IMR-90 (cell line): Measurements from ENCODE around the gene IQCE. TPM values are rescaled to one million over a fixed set of nuclear protein-coding genes. Genes with fewer than 3 reads are reported as not detected.

ENCODE experiments used
- ATAC-seq: fragments of 200-7000 bp; cut with Tn5 transposase; 2 replicates; pipeline ENCODE4 v1.9.1; 2020; ENCODE audit warnings: low read depth, mild to moderate bottlenecking, moderate library complexity
- BruUV-seq: library from RNA; stranded (reverse); fragments of 400-500 nt; replicated peaks from 2 replicates; lab custom pipeline; 2021; lab: Mats Ljungman, UMichigan
- CTCF ChIA-PET: fragments of 300-600 bp; formaldehyde crosslinking; extraction: SDS; loops from one replicate; lab custom pipeline; 2021; ENCODE audit warnings: antibody characterized with exemption; lab: Yijun Ruan, JAX
- POLR2A ChIA-PET: fragments of 300-600 bp; sonication (Branson Sonifier 250); formaldehyde crosslinking; loops from one replicate; lab custom pipeline; 2022; ENCODE audit warnings: antibody characterized with exemption; ENCODE audit not compliant: unreplicated experiment; lab: Charles Lee
- DNase-seq: peaks from one replicate; pipeline ENCODE4 v3.0.0; 2013
- H2AFZ ChIP-seq: replicated peaks from 2 replicates; pipeline ENCODE3; 2013; ENCODE audit warnings: low read length, mild to moderate bottlenecking; ENCODE audit not compliant: poor library complexity
- H2AK5ac ChIP-seq: 2 replicates; pipeline ENCODE4 v1.6.1; 2013; ENCODE audit warnings: low read depth, low read length, inconsistent platforms
- H2AK9ac ChIP-seq: replicated peaks from 2 replicates; pipeline ENCODE3; 2013; ENCODE audit warnings: mild to moderate bottlenecking, low read depth, low read length, moderate library complexity; ENCODE audit not compliant: poor library complexity
- H2BK120ac ChIP-seq: 2 replicates; pipeline ENCODE4 v1.6.1; 2013; ENCODE audit warnings: low read depth, low read length, inconsistent platforms
- H2BK15ac ChIP-seq: 3 replicates; pipeline ENCODE4 v1.6.1; 2013; ENCODE audit warnings: low read depth, low read length, inconsistent platforms
- H2BK20ac ChIP-seq: 2 replicates; pipeline ENCODE4 v1.6.1; 2013; ENCODE audit warnings: low read depth, mild to moderate bottlenecking, inconsistent platforms, low read length, moderate library complexity
- H2BK5ac ChIP-seq: 2 replicates; pipeline ENCODE4 v1.6.1; 2013; ENCODE audit warnings: mild to moderate bottlenecking, low read depth, low read length, inconsistent platforms; ENCODE audit not compliant: poor library complexity, severe bottlenecking
- H3K14ac ChIP-seq: replicated peaks from 2 replicates; pipeline ENCODE4 v1.6.1; 2013; ENCODE audit warnings: low read depth, low read length, inconsistent platforms
- H3K18ac ChIP-seq: 2 replicates; pipeline ENCODE4 v1.6.1; 2013; ENCODE audit warnings: low read depth, low read length, control low read depth
- H3K23ac ChIP-seq: 2 replicates; pipeline ENCODE4 v1.6.1; 2013; ENCODE audit warnings: low read depth, low read length, inconsistent platforms
- H3K27ac ChIP-seq: 2 replicates; pipeline ENCODE4 v1.5.1; 2013; ENCODE audit warnings: mild to moderate bottlenecking, control low read depth, low read length; ENCODE audit not compliant: insufficient read depth
- H3K27me3 ChIP-seq: 2 replicates; pipeline ENCODE4 v1.6.1; 2013; ENCODE audit warnings: low read length; ENCODE audit not compliant: control insufficient read depth, insufficient read depth
- H3K36me3 ChIP-seq: 2 replicates; pipeline ENCODE4 v1.6.1; 2013; ENCODE audit warnings: low read length, mixed read lengths; ENCODE audit not compliant: control insufficient read depth, insufficient read depth
- H3K4ac ChIP-seq: 2 replicates; pipeline ENCODE4 v1.6.1; 2013; ENCODE audit warnings: low read depth, low read length, inconsistent platforms
- H3K4me1 ChIP-seq: 2 replicates; pipeline ENCODE4 v1.6.1; 2013; ENCODE audit warnings: low read length, mixed read lengths; ENCODE audit not compliant: control insufficient read depth, insufficient read depth
- H3K4me2 ChIP-seq: 2 replicates; pipeline ENCODE4 v1.6.1; 2013; ENCODE audit warnings: low read depth, mild to moderate bottlenecking, control low read depth, low read length, moderate library complexity
- H3K4me3 ChIP-seq: 2 replicates; pipeline ENCODE4 v1.5.1; 2013; ENCODE audit warnings: low read depth, mild to moderate bottlenecking, control low read depth, low read length, moderate library complexity; ENCODE audit not compliant: insufficient read depth
- H3K56ac ChIP-seq: 2 replicates; pipeline ENCODE4 v1.6.1; 2013; ENCODE audit warnings: low read length, inconsistent platforms; ENCODE audit not compliant: insufficient read depth; ENCODE audit errors: extremely low read depth
- H3K79me1 ChIP-seq, 2 experiments: 2 replicates each; pipeline ENCODE4 v1.6.1; 2013; ENCODE audit warnings: low read length in 2 of 2, inconsistent platforms in 1 of 2, low read depth in 1 of 2
- H3K9ac ChIP-seq: 2 replicates; pipeline ENCODE4 v1.6.1; 2013; ENCODE audit warnings: low read depth, low read length, control low read depth
- H3K9me1 ChIP-seq: 2 replicates; pipeline ENCODE4 v1.6.1; 2013; ENCODE audit warnings: low read length, inconsistent platforms; ENCODE audit not compliant: insufficient read depth
- H3K9me3 ChIP-seq: 2 replicates; pipeline ENCODE4 v1.6.1; 2013; ENCODE audit warnings: low read length; ENCODE audit not compliant: control insufficient read depth, insufficient read depth
- H4K20me1 ChIP-seq: 2 replicates; pipeline ENCODE4 v1.6.1; 2013; ENCODE audit warnings: low read length, inconsistent platforms; ENCODE audit not compliant: insufficient read depth
- H4K5ac ChIP-seq: 2 replicates; pipeline ENCODE4 v1.6.1; 2013; ENCODE audit warnings: mild to moderate bottlenecking, low read depth, low read length, control low read depth
- H4K8ac ChIP-seq, 2 experiments: 2 replicates each; pipeline ENCODE4 v1.6.1; 2013; ENCODE audit warnings: low read depth in 2 of 2, low read length in 2 of 2, control low read depth in 1 of 2, inconsistent platforms in 1 of 2
- H4K91ac ChIP-seq: 2 replicates; pipeline ENCODE4 v1.6.1; 2013; ENCODE audit warnings: low read depth, low read length, inconsistent platforms; ENCODE audit not compliant: insufficient read depth
- ELK1 ChIP-seq: fragments of 150-350 bp; IDR thresholded peaks from 2 replicates; pipeline ENCODE4 v1.6.1; 2016; ENCODE audit warnings: low read depth, mild to moderate bottlenecking, low read length, moderate library complexity, borderline replicate concordance
- MAZ ChIP-seq: IDR thresholded peaks from 2 replicates; pipeline ENCODE4 v1.6.1; 2012; ENCODE audit warnings: low read depth, mild to moderate bottlenecking, low read length, improper control_type of control experiment, moderate library complexity, borderline replicate concordance
- RFX5 ChIP-seq: IDR thresholded peaks from 2 replicates; pipeline ENCODE4 v1.8.0; 2012; ENCODE audit warnings: low read depth, mild to moderate bottlenecking, low read length, moderate library complexity
- WGBS, 2 experiments: methylation state at CpG; one replicate each; pipeline versions ENCODE4 v1.1.5 to v1.1.7; 2013; ENCODE audit warnings: missing lambda C conversion rate in 2 of 2; ENCODE audit not compliant: insufficient read length in 1 of 2; ENCODE audit errors: extremely low coverage in 2 of 2; 5-methylcytosine and 5-hydroxymethylcytosine counted together
- dilution Hi-C: fragments of 300-500 bp; cut with HindIII; formaldehyde crosslinking; loops from one replicate; pipeline ENCODE4 v1.14.3; 2018; ENCODE audit warnings: low sequenced_read_pairs; ENCODE audit not compliant: unreplicated experiment
- in situ Hi-C: fragments of 300-500 bp; cut with MboI; formaldehyde crosslinking; loops from 3 replicates; pipeline ENCODE4 v1.14.3; 2019; ENCODE audit warnings: low sequenced_read_pairs, inconsistent platforms, mixed read lengths
- intact Hi-C: fragments of 100-400 bp; cut with micrococcal nuclease; formaldehyde crosslinking; loops from 2 replicates; pipeline ENCODE4 v1.10.0; 2022
- polyA plus RNA-seq, 3 experiments: library from polyadenylated mRNA; depleted of rRNA; stranded (reverse); fragments of >200 nt; gene quantifications; 2 replicates each; pipeline ENCODE4 v1.2.3, GENCODE V29; 2012; ENCODE audit warnings: low replicate concordance in 1 of 3
- total RNA-seq: library from RNA; depleted of rRNA; stranded (reverse); fragments of >200 nt; gene quantifications from 2 replicates; pipeline ENCODE4 v1.2.3, GENCODE V29; 2012

The IQCE gene
- total and polyA plus RNA-seq, 2 of the 4 experiments (the other 2 are of a cell fraction): 5.0 to 6.3 TPM

GRCh38 chr7:2540133-2540532, 18.6 kb upstream of the IQCE start:
- H3K4ac ChIP-seq: no peak overlapping the region
- POLR2A ChIA-PET: no interaction called here
- BruUV-seq: no TSS peak
- CTCF ChIA-PET: no interaction called here
- no peak overlapping the region for H2AK5ac ChIP-seq
- no peaks in the 10 kb centered on the region for H3K9me3 ChIP-seq
- no peak overlapping the region for H4K5ac ChIP-seq
- in situ Hi-C loops (no loop called here), intact Hi-C loops (no loop called here), dilution Hi-C loops (no loop called here)
- no peak overlapping the region for H2BK20ac ChIP-seq
- no peak overlapping the region for H2BK15ac ChIP-seq
- H3K56ac ChIP-seq: no peak overlapping the region
- no peaks in the 10 kb centered on the region for H4K20me1 ChIP-seq
- H3K4me1 ChIP-seq: no peaks in the 10 kb centered on the region
- no peak overlapping the region for H3K4me3 ChIP-seq
- ATAC-seq (no peak), DNase-seq (no peak)
- H3K9me1 ChIP-seq: no peaks in the 10 kb centered on the region
- no peak overlapping the region for H2AFZ ChIP-seq
- no peaks in the 10 kb centered on the region for H3K79me1 ChIP-seq
- no peak for TF ChIP-seq RFX5
- TF ChIP-seq MAZ: no peak
- TF ChIP-seq ELK1: no peak
- H3K36me3 ChIP-seq: peaks cover 49% of the 10 kb centered on the region
- 90% methylated on average over 3 of the region's 7 CpGs; no CpG with 5 or more reads in 1 of the 2 experiments for WGBS, 2 experiments
- no peak overlapping the region for H3K27ac ChIP-seq
- no peak overlapping the region for H3K4me2 ChIP-seq
- H3K27me3 ChIP-seq: no peaks in the 10 kb centered on the region
- H3K9ac ChIP-seq: no peak overlapping the region
- no peak overlapping the region for H2BK5ac ChIP-seq
- H3K18ac ChIP-seq: no peak overlapping the region
- no peak overlapping the region for H3K14ac ChIP-seq
- no peak overlapping the region for H2BK120ac ChIP-seq
- H4K8ac ChIP-seq: no peak overlapping the region
- H4K91ac ChIP-seq: no peak overlapping the region
- H3K23ac ChIP-seq: no peak overlapping the region
- no peak overlapping the region for H2AK9ac ChIP-seq
